HG02943 (cell line): Measurements from ENCODE around the gene ALK.

Experiments used
- ATAC-seq: cut with Tn5 transposase; IDR thresholded peaks from one replicate; pipeline ENCODE4 v1.9.1; 2021; ENCODE audit warnings: mild to moderate bottlenecking, low read depth, moderate library complexity; ENCODE audit not compliant: unreplicated experiment

ALK gene

DNA sequence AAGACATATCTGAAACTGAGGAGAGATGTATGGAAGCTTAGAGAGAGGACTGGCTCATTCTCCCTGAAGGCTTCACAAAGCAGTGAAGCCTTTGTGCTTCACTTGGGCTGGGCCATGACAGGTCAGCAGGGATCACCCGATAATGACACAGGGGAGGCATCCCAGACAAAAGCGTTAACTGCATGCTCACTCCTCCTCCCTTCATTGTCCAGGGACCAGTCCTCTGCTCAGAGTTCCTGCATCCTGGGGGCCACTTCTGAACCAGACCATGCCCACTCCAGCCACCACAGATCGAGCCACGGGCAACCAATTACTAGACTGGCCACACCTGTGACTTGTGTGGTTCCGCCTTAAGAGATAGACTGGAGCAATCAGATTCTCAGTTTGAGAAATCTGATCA lies 570.1 kb downstream of the ALK start:
- ATAC-seq = no peak

DNA sequence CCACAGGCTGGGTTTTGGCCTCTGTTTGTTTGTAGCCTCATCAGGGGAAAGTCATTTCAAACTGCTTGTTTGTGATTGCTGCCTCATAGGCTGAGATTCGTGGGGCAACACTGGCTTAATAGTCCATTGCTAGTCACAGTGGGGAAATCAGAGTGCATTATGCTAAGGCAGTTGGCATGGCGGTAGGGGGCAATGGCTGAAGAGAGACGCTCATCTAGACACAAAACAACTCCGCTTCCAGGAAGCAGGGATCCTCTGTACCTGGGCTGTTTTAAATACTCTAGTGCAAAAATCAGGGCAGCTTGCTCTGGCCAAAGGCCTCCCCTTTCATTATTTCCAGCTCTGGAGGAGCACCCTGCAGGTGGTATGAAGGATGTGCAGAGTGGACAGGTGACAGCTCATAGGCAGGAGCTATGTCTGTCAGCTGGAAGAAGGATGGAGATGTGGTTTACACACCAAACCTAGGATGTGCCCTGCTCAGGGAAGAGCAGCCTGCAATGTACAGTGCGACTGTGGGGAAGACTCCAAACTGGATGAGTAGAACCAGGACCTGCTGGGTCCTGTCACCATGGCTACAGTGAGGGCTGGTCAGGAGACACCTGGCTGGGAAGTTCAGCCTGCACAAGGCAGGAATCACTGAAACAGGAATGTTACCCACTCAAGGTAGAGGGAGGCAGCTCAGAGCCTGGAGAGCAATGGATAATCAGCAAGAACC lies 571.9 kb downstream of the ALK start:
- no peak for ATAC-seq

DNA sequence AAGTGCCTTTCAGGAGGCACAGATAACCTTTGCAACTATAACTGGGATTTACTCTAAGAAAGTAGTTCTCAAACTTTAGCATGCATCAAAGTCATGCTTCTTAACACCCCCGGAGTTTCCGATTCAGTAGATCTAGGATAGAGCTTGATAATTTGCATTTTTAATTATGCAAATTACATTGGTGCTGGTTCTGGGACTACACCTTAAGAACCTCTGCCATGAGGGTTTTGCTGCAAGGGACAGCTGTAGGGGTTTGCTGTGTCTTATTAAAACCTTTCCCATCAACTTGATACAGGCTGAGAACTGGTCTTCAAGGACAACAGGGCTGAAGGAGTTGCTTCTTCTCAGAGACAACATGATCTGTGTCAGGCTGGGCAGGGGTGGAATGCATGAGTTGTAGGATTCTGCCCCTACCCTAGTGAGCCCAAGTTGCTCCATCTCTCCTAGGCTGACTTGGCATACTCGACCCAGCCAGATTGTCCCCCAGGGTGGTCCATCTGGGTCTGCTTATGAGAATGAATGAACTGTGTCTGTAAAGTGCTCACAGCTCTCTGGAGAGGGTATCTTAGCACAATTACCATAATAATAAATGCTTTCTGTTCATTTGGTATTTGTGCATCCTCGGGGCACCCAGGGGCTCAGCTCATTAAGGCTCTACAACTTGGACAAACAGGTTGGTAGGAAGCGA lies 573.5 kb downstream of the ALK start:
- ATAC-seq = no peak

DNA sequence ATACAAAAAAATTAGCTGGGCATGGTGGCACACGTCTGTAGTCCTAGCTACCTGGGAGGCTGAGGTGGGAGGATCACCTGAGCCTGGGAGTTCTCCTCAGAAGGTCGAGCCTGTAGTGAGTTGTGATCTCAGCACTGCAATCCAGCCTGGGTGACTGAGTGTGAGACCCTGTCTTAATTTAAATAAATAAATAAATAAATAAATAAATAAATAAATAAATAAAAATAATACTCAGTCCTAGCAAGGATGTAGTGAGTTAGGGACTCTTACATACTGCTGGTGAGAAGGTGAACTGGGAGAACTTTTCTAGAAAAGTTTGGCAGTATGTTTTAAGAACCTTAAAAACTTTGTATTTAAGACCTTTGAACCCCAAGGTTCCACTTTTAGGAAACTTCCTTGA lies 576.1 kb downstream of the ALK start:
- ATAC-seq = no peak

DNA sequence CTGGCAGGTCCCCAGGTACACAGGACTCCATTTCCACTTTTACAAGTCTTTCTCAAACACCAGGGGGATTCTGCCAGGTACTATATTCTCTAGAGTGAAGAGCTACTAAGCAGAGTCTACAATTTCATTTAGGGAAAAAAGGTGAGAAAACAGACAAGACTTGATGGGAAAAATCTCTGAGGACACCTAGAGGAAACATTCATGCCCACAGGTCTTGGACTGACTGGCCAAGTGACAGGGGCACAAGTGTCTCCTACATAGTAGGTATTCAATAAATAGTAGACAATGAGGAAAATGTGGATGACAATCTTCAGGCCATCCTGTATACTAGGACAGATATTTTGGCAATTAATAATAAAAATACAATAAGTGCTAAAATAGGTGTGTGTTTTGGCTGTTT lies 577.6 kb downstream of the ALK start:
- ATAC-seq = no peak

DNA sequence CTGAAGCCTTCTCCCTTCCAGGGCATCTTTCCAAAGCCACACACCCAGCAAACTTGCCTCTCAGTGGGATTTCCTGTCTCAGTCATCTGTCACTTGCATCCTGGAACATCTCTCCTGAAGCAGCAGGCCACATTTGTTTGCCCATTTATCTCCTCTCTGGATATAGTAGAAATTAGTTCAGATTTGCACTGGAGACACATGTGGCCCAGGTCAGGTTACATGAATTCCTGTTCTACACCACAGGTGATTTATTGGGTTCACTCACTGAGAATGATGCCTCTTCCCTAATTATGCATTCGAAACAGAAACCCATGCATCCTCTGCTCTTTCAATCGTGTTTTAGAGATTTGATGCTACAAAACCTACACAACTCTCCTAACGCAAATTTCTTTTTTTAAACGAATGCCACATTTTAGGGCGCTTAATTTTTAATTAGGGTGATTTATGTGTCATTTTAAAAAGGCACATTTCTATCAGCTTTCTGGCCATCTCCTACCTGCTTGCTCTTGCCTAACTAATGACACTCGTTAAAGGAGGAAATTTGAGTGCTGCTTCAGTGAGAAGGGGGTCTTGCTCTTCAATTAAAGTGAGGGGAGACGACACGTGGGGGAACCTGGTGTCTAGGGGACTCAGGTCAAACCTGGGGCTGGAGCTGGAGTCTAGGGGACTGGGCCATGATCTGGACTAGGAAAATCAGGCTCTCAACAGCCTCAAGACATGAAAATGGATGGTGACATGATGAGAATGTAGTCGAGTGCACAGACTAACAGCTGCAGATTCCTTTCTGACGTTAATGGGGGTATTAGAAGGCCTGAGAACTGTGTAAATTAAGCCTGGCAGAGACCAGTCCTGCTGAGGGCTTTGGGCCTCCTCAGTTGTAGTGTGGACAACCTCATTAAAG lies 584.8 kb downstream of the ALK start:
- no peak for ATAC-seq

DNA sequence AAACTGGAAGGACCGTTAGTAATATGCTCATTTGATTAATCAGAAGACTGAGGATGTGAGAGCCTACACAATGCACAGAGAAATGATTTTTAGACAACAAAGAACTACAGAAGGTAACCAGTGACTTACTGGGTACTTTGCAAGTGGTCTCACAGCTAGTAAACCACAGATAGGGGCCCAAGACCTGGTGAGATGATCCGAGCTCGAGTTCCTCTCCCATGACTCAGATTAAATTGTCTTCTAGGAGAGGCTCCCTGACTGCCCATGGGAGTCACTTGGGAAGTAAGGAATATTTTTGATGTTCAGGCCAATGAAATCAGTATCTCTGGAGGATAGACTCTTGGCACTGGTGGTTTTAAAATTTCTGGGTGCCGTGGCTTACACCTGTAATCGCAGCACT lies 586.0 kb downstream of the ALK start:
- no peak for ATAC-seq

DNA sequence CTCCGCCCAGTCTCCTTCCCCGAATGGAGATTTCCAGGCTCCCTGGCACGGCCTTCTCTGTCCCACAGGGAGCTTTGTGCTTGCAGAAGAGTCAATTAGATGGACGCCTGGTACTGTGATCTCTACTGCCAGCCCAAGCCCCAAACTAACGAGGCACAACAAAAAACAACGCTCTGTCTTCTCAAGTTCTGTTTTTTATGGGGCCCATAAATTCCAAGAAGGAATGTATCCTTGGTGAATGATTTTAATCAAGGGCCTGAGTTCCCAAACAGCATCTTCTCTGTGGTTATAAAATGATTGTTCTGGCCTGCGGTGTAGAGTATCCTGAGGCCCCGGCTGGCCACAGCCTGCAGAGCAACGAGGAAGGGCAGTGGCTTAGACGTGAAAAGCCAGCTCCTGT lies 586.7 kb downstream of the ALK start:
- ATAC-seq = no peak

DNA sequence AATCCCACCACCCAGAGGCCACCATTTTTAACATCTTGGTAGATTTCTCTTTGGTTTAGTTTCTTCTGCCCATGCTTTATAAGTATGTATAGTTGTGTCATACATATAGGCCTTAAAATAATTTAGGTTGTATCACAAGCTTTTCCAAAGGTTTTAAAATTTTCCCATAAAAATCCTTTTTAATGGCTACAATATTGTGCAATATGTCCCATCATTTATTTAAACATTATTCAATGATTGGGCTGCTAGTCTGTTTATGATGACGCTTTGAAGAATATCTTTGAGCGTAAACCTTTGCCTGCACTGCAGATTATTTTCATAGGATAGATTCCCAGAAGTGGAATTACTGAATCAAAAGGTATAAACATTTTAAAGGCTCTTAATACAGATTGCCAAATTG lies 588.8 kb downstream of the ALK start:
- ATAC-seq = no peak

DNA sequence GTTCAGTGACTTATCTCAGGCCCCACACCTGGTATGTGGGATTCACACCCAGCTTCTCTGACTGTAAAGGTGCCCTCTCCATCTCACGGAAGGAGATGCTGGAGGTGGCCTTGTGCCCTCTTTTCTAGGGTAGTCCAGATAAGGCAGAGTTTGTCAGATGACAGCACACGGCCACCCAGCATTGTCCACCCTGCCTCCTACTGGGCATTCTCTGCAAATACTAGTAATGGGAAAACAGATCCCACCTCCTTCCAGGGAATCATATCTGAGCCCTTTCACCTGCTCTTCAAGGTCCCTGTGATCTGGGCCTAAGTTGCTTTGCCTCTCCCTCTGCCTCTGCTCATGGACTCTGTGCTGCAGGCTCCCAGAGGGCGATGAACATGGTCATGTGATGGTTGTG lies 591.5 kb downstream of the ALK start:
- no peak for ATAC-seq

DNA sequence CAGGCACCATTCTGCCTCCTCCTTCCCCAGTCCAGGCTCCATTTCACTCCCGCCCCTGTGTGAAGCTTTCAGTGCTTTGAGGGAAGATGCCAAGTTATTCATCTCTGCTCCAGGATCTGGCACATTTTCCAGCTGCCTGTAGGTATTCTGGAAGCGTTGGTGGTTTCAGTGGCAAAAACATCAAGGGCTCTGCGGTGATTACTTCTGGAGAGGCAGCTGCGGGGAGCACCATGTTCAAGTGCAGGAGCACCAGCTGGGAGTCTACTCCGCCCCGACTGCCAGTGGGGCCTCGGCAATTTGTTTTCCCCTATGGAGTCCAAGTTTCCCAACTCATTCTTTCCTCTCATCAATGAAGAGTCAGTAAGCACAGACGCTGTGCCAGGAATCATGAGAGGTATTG lies 594.5 kb downstream of the ALK start:
- no peak for ATAC-seq

DNA sequence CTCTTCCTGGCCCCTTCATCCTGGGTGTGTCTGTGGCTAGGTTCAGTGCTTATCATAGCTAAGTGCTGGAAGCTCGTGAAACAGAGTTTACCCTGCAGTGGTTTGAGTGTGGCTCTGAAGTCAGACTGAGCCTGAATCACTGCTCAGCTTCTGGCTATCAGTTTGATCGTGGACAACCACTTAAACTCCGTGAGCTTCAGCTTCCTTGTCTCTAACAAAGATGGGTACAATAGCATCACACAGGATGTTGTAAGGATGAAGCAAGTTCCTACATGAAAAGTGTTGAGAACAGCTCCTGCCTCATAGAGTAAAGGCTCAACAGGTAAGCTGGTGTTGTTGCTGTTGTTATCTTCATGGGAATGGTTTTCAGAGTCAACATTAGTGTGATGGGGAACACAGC lies 595.8 kb downstream of the ALK start:
- no peak for ATAC-seq

DNA sequence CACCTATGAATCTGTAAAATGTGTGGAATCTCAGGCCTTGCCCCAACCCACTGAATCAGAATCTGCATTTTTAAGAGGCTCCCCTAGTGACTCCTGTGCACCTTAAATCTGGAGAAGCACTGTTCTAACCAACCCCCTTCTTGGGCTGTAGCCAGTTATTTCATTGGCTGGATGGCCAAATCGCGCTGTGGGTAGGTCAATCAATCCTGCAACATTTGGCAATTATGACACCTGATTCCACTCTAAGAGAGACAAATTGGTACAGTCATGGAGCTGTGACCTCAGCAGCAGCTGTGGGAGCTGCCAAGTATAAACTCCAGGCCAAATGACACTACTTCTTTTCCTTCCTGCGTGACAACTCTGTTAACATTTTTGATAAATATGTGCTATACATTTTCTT lies 597.4 kb downstream of the ALK start:
- ATAC-seq = no peak

DNA sequence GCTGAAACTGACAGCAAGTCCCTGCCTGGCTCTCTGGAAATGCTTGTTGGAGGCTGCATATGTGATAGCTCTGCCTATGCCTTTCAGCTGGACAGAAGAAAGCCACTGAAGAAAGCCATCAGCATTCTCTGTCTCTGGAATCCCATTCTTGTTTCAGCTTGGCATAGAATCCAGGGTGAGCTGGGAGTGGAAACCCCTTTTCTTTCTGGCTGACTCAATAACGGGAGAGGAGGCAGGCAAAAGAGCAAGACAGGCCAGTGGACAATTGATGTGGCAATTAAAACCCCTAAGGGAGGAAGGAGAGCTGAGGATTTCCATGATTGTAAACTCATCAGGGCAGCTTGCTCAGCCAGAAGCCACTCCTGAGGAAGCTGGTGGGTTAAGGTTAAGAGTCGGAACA lies 598.1 kb downstream of the ALK start:
- no peak for ATAC-seq

DNA sequence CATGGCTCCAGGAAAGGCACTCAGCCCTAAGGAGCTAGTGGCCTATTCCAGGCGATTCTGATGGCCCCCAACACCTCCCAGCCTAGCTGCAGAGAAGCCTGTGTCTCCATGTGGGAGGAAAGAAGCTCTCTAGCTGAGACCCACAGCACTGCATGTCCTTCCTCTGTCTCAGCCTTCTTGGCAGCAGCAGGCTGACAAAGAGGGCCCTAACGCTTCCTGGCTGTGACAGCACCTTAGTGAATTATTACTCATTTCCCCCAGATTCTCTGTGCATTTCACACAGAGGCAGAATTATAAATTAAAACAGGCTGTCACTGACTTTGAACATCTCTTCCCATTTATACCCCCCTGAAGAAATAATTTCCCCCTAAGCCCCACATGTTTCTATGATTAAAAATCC lies 599.4 kb downstream of the ALK start:
- ATAC-seq = no peak

DNA sequence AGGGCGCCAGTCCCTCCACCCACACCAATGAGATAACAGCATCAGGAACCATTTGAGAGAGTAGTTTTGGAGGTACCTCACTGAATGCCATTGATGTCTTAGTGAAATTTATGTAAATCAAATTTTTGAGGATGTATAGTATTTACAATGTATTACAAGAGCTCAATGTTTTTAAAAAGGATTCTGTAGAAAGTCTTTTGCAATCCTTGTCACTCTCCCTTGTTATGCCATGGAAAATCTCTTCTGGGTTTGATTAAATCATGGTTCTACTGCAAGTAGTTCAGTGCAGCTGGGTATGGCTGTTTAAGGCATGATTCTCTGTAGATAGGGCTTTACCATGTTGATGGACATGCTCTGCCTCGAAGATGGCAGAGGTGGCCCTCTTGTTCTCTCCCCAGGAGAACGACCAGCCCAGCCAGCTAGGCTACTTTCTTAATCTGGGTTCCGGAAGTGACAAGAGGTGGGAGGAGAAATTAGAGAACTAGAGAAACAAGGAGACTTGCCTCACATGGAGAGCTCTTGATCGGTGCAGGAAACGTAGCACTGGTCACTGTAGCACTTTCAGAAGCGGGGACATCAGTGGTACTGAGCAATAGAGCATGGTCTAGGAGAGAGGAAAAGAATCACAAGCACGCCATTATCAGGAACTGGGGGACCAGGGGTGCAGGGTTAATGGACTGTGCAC lies 603.4 kb downstream of the ALK start:
- ATAC-seq = no peak

DNA sequence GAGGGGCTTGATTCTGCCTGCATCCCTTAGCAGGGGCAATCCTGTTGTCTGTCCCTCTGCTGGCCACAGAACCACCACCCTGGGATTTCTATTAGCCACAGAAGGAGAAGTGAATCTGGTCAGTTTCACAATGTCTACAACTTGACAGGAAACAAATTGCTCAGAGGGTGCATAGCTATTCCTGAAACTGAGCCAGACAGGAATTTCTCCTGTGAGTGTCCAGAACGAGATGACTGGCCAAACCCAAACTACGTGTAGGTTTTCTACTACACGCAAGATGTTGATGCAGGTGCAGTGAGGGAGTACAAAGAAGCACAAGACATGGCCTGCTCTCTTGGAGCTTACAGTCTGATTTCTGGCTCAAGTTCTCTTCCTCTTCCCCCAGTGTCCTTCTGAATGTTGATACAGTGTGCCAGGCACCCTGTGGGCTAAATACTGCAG lies 604.3 kb downstream of the ALK start:
- no peak for ATAC-seq

DNA sequence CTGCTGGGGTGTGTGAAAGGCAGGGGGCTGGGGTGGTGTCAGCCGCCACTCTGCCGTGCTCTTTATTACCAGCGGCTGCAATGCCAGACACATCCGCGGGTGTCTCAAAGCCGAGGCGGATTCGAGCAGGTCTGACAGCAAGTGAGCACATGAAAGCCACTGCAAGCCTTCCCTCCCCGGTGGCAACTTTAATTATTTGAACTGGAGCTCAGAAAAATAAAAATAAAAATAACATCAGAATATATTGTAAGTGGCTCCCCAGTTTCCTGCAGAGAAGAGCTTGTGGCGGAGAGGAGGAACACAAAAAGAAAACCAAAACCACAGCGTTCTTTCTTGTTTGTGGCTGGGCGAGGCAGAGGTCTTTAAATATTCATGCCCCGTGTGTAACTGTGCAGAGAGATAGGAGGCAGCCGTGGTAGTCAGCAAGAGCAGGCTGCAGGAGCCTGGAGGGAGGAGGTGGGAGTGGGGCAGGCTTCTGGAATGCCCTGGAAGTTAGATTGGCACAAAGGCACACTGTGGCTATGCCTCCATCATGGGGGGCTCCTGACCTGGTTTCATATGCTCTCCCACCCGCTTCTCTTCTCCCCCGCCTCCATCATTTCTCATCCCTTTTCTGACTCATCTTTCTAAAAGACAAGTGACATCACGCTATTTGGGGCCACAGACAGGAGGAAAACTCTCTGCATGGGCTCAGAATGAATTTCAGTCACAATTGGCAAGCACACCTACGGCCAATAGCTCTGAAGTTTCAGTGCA lies 606.4 kb downstream of the ALK start:
- ATAC-seq = peak; percentile 71

DNA sequence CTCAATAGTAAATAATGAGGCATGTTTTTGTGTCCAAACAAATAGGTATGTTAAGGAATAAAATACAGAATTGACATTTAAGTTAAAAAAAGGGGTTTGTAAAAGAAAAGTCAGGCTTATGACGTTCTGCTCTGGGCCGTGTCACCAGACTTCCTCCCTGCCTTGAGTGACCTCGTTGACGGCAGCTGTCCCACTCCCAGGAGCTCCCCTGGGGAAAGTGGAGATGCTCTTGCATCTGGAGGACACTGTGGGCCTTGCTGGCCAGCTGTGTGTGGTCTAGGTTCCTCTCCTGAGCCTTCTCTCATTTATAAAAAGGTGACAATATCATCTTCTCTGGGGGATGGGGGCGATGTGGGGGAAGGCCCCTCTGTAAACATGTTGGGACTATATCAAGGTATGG lies 609.9 kb downstream of the ALK start:
- ATAC-seq = no peak
